CD14-positive monocyte (primary cell): ENCODE measurements around the gene CFAP43. TPM values are rescaled to one million over a fixed set of nuclear protein-coding genes. Genes with fewer than 3 reads are reported as not detected.

ENCODE experiments used
- DNase-seq, 3 donors: peaks; one replicate each; pipeline ENCODE4 v3.0.0-alpha.2; 2011 to 2022
- H2AFZ ChIP-seq: 2 replicates; pipeline ENCODE4 v1.6.0; 2012; ENCODE audit warnings: mild to moderate bottlenecking, low read depth, low read length, inconsistent platforms; ENCODE audit not compliant: insufficient read depth, poor library complexity, severe bottlenecking
- H3K27ac ChIP-seq, 2 donors: 1 replicate in 1 of 2; 2 replicates in 1 of 2; pipeline ENCODE4 v1.5.1; 2012 to 2013; ENCODE audit warnings: low read length in 2 of 2, control low read depth in 1 of 2, inconsistent platforms in 1 of 2, low read depth in 1 of 2, mild to moderate bottlenecking in 1 of 2
- H3K27me3 ChIP-seq, 2 donors: one replicate each; pipeline versions ENCODE4 v1.6.0 to v1.6.1; 2011 to 2013; ENCODE audit warnings: low read length in 2 of 2; ENCODE audit not compliant: control insufficient read depth in 2 of 2, insufficient read depth in 2 of 2
- H3K36me3 ChIP-seq, 2 donors: replicated peaks in 1 of 2; 1 replicate in 1 of 2; 2 replicates in 1 of 2; pipeline versions ENCODE4 v1.5.1 to v1.6.1; 2012 to 2013; ENCODE audit warnings: low read length in 2 of 2, control low read depth in 1 of 2, inconsistent platforms in 1 of 2, mild to moderate bottlenecking in 1 of 2; ENCODE audit not compliant: insufficient read depth in 2 of 2, control insufficient read depth in 1 of 2
- H3K4me1 ChIP-seq, 2 donors: 1 replicate in 1 of 2; 2 replicates in 1 of 2; pipeline versions ENCODE4 v1.5.1 to v1.6.1; 2012 to 2013; ENCODE audit warnings: low read length in 2 of 2, control low read depth in 1 of 2, inconsistent platforms in 1 of 2, mild to moderate bottlenecking in 1 of 2, moderate library complexity in 1 of 2; ENCODE audit not compliant: insufficient read depth in 2 of 2, control insufficient read depth in 1 of 2
- H3K4me2 ChIP-seq: replicated peaks from 2 replicates; pipeline ENCODE3; 2012; ENCODE audit warnings: low read length, moderate library complexity, mild to moderate bottlenecking; ENCODE audit not compliant: poor library complexity, severe bottlenecking; ENCODE audit errors: extremely low read depth
- H3K4me3 ChIP-seq, 3 experiments: fragments of 200-600 bp in 1 of 3; sonication (generic) in 1 of 3; replicated peaks in 1 of 3; 1 replicate in 2 of 3; 2 replicates in 1 of 3; pipeline ENCODE4 v1.5.1; 2011 to 2013; ENCODE audit warnings: low read length in 3 of 3, mild to moderate bottlenecking in 3 of 3, control low read depth in 2 of 3, low read depth in 2 of 3, inconsistent platforms in 1 of 3, moderate library complexity in 1 of 3
- H3K79me2 ChIP-seq: 2 replicates; pipeline ENCODE4 v1.6.0; 2012; ENCODE audit warnings: mild to moderate bottlenecking, control low read depth, inconsistent platforms, low read length, moderate library complexity; ENCODE audit not compliant: insufficient read depth
- H3K9ac ChIP-seq: 2 replicates; pipeline ENCODE4 v1.6.0; 2017; ENCODE audit warnings: low read length, mild to moderate bottlenecking; ENCODE audit not compliant: insufficient read depth, poor library complexity, severe bottlenecking
- H3K9me3 ChIP-seq, 2 donors: replicated peaks in 1 of 2; 1 replicate in 1 of 2; 2 replicates in 1 of 2; pipeline versions ENCODE4 v1.5.1 to v1.6.1; 2012 to 2013; ENCODE audit warnings: low read length in 2 of 2, control low read depth in 1 of 2; ENCODE audit not compliant: control insufficient read depth in 1 of 2, insufficient read depth in 1 of 2
- H4K20me1 ChIP-seq: 2 replicates; pipeline ENCODE4 v1.6.0; 2012; ENCODE audit warnings: mild to moderate bottlenecking, low read length, control low read depth, moderate library complexity; ENCODE audit not compliant: insufficient read depth
- H3K27ac Mint-ChIP-seq, 7 donors: one replicate each; pipeline ENCODE4 v1.8.0; 2020; ENCODE audit warnings: mild to moderate bottlenecking in 7 of 7, mixed read lengths in 7 of 7, moderate library complexity in 6 of 7, inconsistent platforms in 2 of 7
- H3K27me3 Mint-ChIP-seq, 3 donors: one replicate each; pipeline ENCODE4 v1.8.0; 2021 to 2022; ENCODE audit warnings: low read depth in 3 of 3, mild to moderate bottlenecking in 3 of 3, mixed read lengths in 3 of 3, moderate library complexity in 3 of 3, inconsistent platforms in 1 of 3
- H3K36me3 Mint-ChIP-seq, 2 donors: one replicate each; pipeline ENCODE4 v1.8.0; 2020; ENCODE audit warnings: mixed read lengths in 2 of 2, inconsistent platforms in 1 of 2, mild to moderate bottlenecking in 1 of 2
- H3K4me1 Mint-ChIP-seq: one replicate; pipeline ENCODE4 v1.8.0; 2020; ENCODE audit warnings: mild to moderate bottlenecking, mixed read lengths
- H3K4me3 Mint-ChIP-seq, 2 donors: one replicate each; pipeline ENCODE4 v1.8.0; 2020; ENCODE audit warnings: mild to moderate bottlenecking in 2 of 2, mixed read lengths in 2 of 2, moderate library complexity in 1 of 2
- H3K9me3 Mint-ChIP-seq, 7 donors: one replicate each; pipeline ENCODE4 v1.8.0; 2020 to 2022; ENCODE audit warnings: mixed read lengths in 7 of 7, mild to moderate bottlenecking in 6 of 7, moderate library complexity in 6 of 7, inconsistent platforms in 2 of 7
- WGBS: methylation state at CpG from one replicate; pipeline ENCODE4 v1.1.5; 2013; ENCODE audit warnings: missing lambda C conversion rate; ENCODE audit not compliant: insufficient coverage; 5-methylcytosine and 5-hydroxymethylcytosine counted together
- intact Hi-C, 2 donors: fragments of 100-400 bp; cut with micrococcal nuclease; formaldehyde crosslinking; loops; one replicate each; pipeline versions ENCODE4 v1.15.0 to v1.15.1; 2023
- polyA plus RNA-seq, 3 donors: library from polyadenylated mRNA; depleted of rRNA in 1 of 3; unstranded in 2 of 3; stranded (reverse) in 1 of 3; fragments of 300-500 nt in 2 of 3; fragments of >200 nt in 1 of 3; fragmentation: Illumina TruSeq in 2 of 3; gene quantifications; 1 replicate in 2 of 3; 2 replicates in 1 of 3; pipeline ENCODE4 v1.2.3, GENCODE V29; 2012 to 2021
- TF ChIP-seq, protein P1 (sequence below): fragments of 200-600 bp; IDR thresholded peaks from one replicate; pipeline ENCODE4 v1.8.0; 2022; ENCODE audit warnings: antibody characterized with exemption, mild to moderate bottlenecking

Gene CFAP43
- polyA plus RNA-seq, 3 donors, result 0.06 TPM; not detected in 2

DNA sequence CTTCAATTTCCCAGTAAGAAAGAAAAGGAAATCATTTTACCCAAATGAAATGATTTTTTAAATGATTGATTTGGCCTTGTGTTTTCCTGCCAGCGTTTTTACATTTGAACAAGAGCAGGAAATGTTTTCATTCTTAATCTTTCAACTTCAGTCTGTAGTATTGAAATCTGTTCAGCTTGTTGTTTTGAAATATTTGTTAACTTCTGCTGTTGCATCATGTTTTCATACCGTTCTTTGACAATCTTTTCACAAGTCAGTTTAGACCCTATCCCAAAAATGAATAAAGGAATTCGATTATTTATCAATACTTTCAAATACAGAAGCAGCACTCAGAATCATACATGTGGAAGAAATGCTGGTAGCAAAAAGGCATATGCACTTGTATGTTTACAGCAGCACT is 102.1 kb downstream of the CFAP43 start:
- Histone ChIP-seq H4K20me1 (no peaks in the 10 kb centered on the region), H3K9me3 (no peaks in the 10 kb centered on the region), H3K4me1 (no peaks in the 10 kb centered on the region), H3K27me3 (no peaks in the 10 kb centered on the region), H3K9ac (no peak overlapping the region), H3K27ac (no peak overlapping the region), H2AFZ (no peak overlapping the region), H3K36me3 (peaks cover 5 to 17% of the 10 kb centered on the region in 2 donors), H3K79me2 (no peaks in the 10 kb centered on the region), H3K4me3 (no peak overlapping the region), H3K4me2 (no peak overlapping the region)
- TF ChIP-seq, protein P1, sequence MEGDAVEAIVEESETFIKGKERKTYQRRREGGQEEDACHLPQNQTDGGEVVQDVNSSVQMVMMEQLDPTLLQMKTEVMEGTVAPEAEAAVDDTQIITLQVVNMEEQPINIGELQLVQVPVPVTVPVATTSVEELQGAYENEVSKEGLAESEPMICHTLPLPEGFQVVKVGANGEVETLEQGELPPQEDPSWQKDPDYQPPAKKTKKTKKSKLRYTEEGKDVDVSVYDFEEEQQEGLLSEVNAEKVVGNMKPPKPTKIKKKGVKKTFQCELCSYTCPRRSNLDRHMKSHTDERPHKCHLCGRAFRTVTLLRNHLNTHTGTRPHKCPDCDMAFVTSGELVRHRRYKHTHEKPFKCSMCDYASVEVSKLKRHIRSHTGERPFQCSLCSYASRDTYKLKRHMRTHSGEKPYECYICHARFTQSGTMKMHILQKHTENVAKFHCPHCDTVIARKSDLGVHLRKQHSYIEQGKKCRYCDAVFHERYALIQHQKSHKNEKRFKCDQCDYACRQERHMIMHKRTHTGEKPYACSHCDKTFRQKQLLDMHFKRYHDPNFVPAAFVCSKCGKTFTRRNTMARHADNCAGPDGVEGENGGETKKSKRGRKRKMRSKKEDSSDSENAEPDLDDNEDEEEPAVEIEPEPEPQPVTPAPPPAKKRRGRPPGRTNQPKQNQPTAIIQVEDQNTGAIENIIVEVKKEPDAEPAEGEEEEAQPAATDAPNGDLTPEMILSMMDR, result no peak
- Mint-ChIP-seq H3K4me3 (no peak overlapping the region), H3K9me3 (no peaks in the 10 kb centered on the region), H3K36me3 (peaks cover 11 to 14% of the 10 kb centered on the region in 2 donors), H3K27me3 (peaks cover 0 to 7% (median 4%) of the 10 kb centered on the region in 3 donors), H3K27ac (no peak overlapping the region), H3K4me1 (peaks cover 5% of the 10 kb centered on the region)
- no peak for DNase-seq
- intact Hi-C loops, result loop anchor here in 1 of 2 donors (10.0 kb wide), 1 partner anchor 55 kb away; no protein-coding TSS in a partner anchor
- no CpG with 5 or more reads among the region's 3 CpGs for WGBS

DNA sequence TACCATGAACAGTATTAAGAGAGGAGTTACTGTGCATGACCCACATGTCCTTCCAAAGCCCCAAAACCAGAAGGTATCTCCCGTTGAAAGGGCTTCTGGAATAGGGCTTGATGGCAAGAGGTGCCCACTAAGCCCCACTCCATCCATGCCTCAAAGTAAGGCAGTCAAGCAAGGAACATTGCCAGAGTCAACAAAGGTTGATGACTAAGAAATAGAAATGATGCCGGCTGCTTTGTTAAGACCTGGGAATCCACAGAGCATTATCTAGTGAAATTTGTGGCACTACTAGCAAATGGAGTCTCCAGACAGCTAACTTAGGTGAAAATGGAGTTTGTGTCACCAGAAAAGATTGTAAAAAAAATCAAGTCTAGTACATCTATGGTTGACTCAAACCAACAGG is 104.0 kb downstream of the CFAP43 start:
- H3K4me2 ChIP-seq, result no peak overlapping the region
- Mint-ChIP-seq H3K9me3 (no peaks in the 10 kb centered on the region), H3K27me3 (peaks cover 0 to 4% (median 1%) of the 10 kb centered on the region in 3 donors), H3K4me1 (peaks cover 7% of the 10 kb centered on the region), H3K27ac (no peak overlapping the region), H3K36me3 (peaks cover 13 to 20% of the 10 kb centered on the region in 2 donors), H3K4me3 (no peak overlapping the region)
- H3K27me3 ChIP-seq, result no peaks in the 10 kb centered on the region
- H3K9ac ChIP-seq, result no peak overlapping the region
- intact Hi-C loops, result loop anchor here in 1 of 2 donors (10.0 kb wide), 2 partner anchors 163 to 213 kb away; partner anchors contain the start of genes SLK and STN1
- peaks cover 6% of the 10 kb centered on the region for H3K79me2 ChIP-seq
- H3K27ac ChIP-seq, result no peak overlapping the region
- H2AFZ ChIP-seq, result no peak overlapping the region
- WGBS, result no CpG with 5 or more reads among the region's 2 CpGs
- peaks cover 5 to 18% of the 10 kb centered on the region in 2 donors for H3K36me3 ChIP-seq
- H3K4me3 ChIP-seq, result no peak overlapping the region
- no peaks in the 10 kb centered on the region for H3K9me3 ChIP-seq
- no peaks in the 10 kb centered on the region for H4K20me1 ChIP-seq
- no peaks in the 10 kb centered on the region for H3K4me1 ChIP-seq
- no peak for DNase-seq
- TF ChIP-seq, protein P1, result no peak
